SIG-M5 treated with dmso at 0.1 percent for 504 hours (cell line): ENCODE results near the gene ADSS1.
A peak's percentile ranks its signal among the peaks of the same experiment; 100 is the strongest.

Source experiments
- DNase-seq: peaks from one replicate; lab custom pipeline; 2025; ENCODE audit not compliant: unreplicated experiment; lab: John Stamatoyannopoulos, UW

Gene ADSS1

GRCh38 chr14:104686624-104687517 lies 37.2 kb upstream of the ADSS1 start:
- no peak for DNase-seq

- DNase-seq: peak; percentile 25
Observed at GRCh38 chr14:104687601-104688504, 36.2 kb upstream of the ADSS1 start.

GRCh38 chr14:104688505-104689108 lies 35.4 kb upstream of the ADSS1 start:
- no peak for DNase-seq

- peak; percentile 14 for DNase-seq
Observed at GRCh38 chr14:104689109-104689880, 34.7 kb upstream of the ADSS1 start, which contains the start of gene INF2. INF2 (plus strand) TSS chr14:104689618; CDS start chr14:104701366, 11,748 bp downstream.

GRCh38 chr14:104689881-104690711 lies 33.9 kb upstream of the ADSS1 start:
- no peak for DNase-seq

- no peak for DNase-seq
Observed at GRCh38 chr14:104690861-104691455, 33.1 kb upstream of the ADSS1 start.

GRCh38 chr14:104691546-104692260 lies 32.3 kb upstream of the ADSS1 start:
- no peak for DNase-seq

GRCh38 chr14:104692261-104692938 lies 31.6 kb upstream of the ADSS1 start:
- no peak for DNase-seq

- DNase-seq: no peak
Observed at GRCh38 chr14:104692939-104693315, 31.1 kb upstream of the ADSS1 start.

GRCh38 chr14:104693482-104694431 lies 30.3 kb upstream of the ADSS1 start:
- DNase-seq: no peak

- DNase-seq: no peak
Observed at GRCh38 chr14:104694475-104694950, 29.5 kb upstream of the ADSS1 start.

- no peak for DNase-seq
Observed at GRCh38 chr14:104694991-104695659, 28.9 kb upstream of the ADSS1 start.

- DNase-seq: no peak
Observed at GRCh38 chr14:104695660-104696000, 28.4 kb upstream of the ADSS1 start.

GRCh38 chr14:104696671-104697316 lies 27.2 kb upstream of the ADSS1 start:
- DNase-seq: no peak

GRCh38 chr14:104697317-104697703 lies 26.7 kb upstream of the ADSS1 start:
- DNase-seq: no peak
